Measurements from ENCODE around the gene CDKN2B.
A peak's percentile ranks its signal among the peaks of the same experiment; 100 is the strongest.

- TF ChIP-seq, protein P1, sequence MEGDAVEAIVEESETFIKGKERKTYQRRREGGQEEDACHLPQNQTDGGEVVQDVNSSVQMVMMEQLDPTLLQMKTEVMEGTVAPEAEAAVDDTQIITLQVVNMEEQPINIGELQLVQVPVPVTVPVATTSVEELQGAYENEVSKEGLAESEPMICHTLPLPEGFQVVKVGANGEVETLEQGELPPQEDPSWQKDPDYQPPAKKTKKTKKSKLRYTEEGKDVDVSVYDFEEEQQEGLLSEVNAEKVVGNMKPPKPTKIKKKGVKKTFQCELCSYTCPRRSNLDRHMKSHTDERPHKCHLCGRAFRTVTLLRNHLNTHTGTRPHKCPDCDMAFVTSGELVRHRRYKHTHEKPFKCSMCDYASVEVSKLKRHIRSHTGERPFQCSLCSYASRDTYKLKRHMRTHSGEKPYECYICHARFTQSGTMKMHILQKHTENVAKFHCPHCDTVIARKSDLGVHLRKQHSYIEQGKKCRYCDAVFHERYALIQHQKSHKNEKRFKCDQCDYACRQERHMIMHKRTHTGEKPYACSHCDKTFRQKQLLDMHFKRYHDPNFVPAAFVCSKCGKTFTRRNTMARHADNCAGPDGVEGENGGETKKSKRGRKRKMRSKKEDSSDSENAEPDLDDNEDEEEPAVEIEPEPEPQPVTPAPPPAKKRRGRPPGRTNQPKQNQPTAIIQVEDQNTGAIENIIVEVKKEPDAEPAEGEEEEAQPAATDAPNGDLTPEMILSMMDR (IDR thresholded peaks at IDR 0.05), result peak; percentile 26
- TF ChIP-seq REST (IDR thresholded peaks at IDR 0.05; ENCODE audit: low read depth, low read length), result no peak
- TF ChIP-seq EZH2phosphoT487 (IDR thresholded peaks at IDR 0.05; ENCODE audit: borderline replicate concordance, low read depth), result no peak
- TF ChIP-seq PBX3 (IDR thresholded peaks at IDR 0.05), result no peak
- TF ChIP-seq JUND (IDR thresholded peaks at IDR 0.05), result no peak
Measured at GRCh38 chr9:21994556-21995005, 14.5 kb downstream of the CDKN2B start, which contains the start of gene CDKN2B-AS1.

All from SK-N-SH (cell line).